Caco-2 (cell line): ENCODE results near the gene PLEKHG4. TPM values are rescaled to one million over a fixed set of nuclear protein-coding genes. Genes with fewer than 3 reads are reported as not detected.

ENCODE experiments used
- BruUV-seq: library from RNA; stranded (reverse); fragments of 400-500 nt; replicated peaks from 2 replicates; lab custom pipeline; 2021; lab: Mats Ljungman, UMichigan
- CTCF ChIA-PET: fragments of 300-600 bp; sonication (Branson Sonifier 250); formaldehyde crosslinking; loops from one replicate; lab custom pipeline; 2022; ENCODE audit warnings: antibody characterized with exemption; lab: Charles Lee
- POLR2A ChIA-PET: fragments of 300-600 bp; sonication (Branson Sonifier 250); formaldehyde crosslinking; loops from one replicate; lab custom pipeline; 2022; ENCODE audit warnings: antibody characterized with exemption; lab: Charles Lee
- DNase-seq, 2 experiments: peaks; one replicate each; pipeline versions ENCODE4 v3.0.0 to v3.0.0-alpha.2; 2020 to 2022
- H3K27me3 ChIP-seq: replicated peaks from 2 replicates; pipeline ENCODE4 v1.6.0; 2011; ENCODE audit warnings: low read length; ENCODE audit not compliant: control insufficient read depth, insufficient read depth
- H3K36me3 ChIP-seq: 2 replicates; pipeline ENCODE4 v1.5.1; 2011; ENCODE audit warnings: low read length; ENCODE audit not compliant: control insufficient read depth, insufficient read depth
- H3K4me1 ChIP-seq: fragments of 250-450 bp; sonication (Bioruptor Pico); 2 replicates; pipeline ENCODE4 v1.5.1; 2020; ENCODE audit warnings: mild to moderate bottlenecking
- H3K4me3 ChIP-seq: 2 replicates; pipeline ENCODE4 v1.5.1; 2011; ENCODE audit warnings: low read depth, mild to moderate bottlenecking, control low read depth, low read length
- H3K9me3 ChIP-seq: fragments of 250-450 bp; sonication (Bioruptor Pico); 2 replicates; pipeline ENCODE4 v1.5.1; 2020; ENCODE audit warnings: mild to moderate bottlenecking, moderate library complexity
- H3K27ac Mint-ChIP-seq: one replicate; pipeline ENCODE4 v1.8.0; 2022; ENCODE audit warnings: mixed read lengths; ENCODE audit not compliant: unreplicated experiment
- H3K27me3 Mint-ChIP-seq: one replicate; pipeline ENCODE4 v1.8.0; 2022; ENCODE audit warnings: mixed read lengths; ENCODE audit not compliant: insufficient read depth, unreplicated experiment
- H3K36me3 Mint-ChIP-seq: one replicate; pipeline ENCODE4 v1.8.0; 2022; ENCODE audit warnings: mild to moderate bottlenecking, mixed read lengths; ENCODE audit not compliant: insufficient read depth, unreplicated experiment
- H3K4me1 Mint-ChIP-seq: one replicate; pipeline ENCODE4 v1.8.0; 2022; ENCODE audit warnings: low read depth, mixed read lengths; ENCODE audit not compliant: unreplicated experiment
- H3K4me3 Mint-ChIP-seq: one replicate; pipeline ENCODE4 v1.8.0; 2022; ENCODE audit warnings: mild to moderate bottlenecking, moderate library complexity, mixed read lengths; ENCODE audit not compliant: unreplicated experiment
- H3K9me3 Mint-ChIP-seq: one replicate; pipeline ENCODE4 v1.8.0; 2022; ENCODE audit warnings: mixed read lengths; ENCODE audit not compliant: unreplicated experiment
- intact Hi-C: fragments of 100-400 bp; cut with micrococcal nuclease; formaldehyde crosslinking; loops from one replicate; pipeline ENCODE4 v1.10.0; 2022; ENCODE audit not compliant: unreplicated experiment
- total RNA-seq: library from RNA; stranded (reverse); gene quantifications from 2 replicates; pipeline ENCODE4 v1.2.3, GENCODE V29; 2022
- TF ChIP-seq, protein P1 (sequence below), 2 experiments: fragments of 200-600 bp in 1 of 2; IDR thresholded peaks; 1 replicate in 1 of 2; 2 replicates in 1 of 2; pipeline versions ENCODE4 v1.5.1 to v1.8.0; 2011 to 2022; ENCODE audit warnings: antibody characterized with exemption in 1 of 2, control low read depth in 1 of 2, inconsistent platforms in 1 of 2, low read depth in 1 of 2, low read length in 1 of 2, mild to moderate bottlenecking in 1 of 2, moderate library complexity in 1 of 2; ENCODE audit not compliant: insufficient read depth in 1 of 2, severe bottlenecking in 1 of 2, unreplicated experiment in 1 of 2

PLEKHG4 gene
- total RNA-seq, 1 experiment from 2014 or later, result 91.0 TPM

DNA sequence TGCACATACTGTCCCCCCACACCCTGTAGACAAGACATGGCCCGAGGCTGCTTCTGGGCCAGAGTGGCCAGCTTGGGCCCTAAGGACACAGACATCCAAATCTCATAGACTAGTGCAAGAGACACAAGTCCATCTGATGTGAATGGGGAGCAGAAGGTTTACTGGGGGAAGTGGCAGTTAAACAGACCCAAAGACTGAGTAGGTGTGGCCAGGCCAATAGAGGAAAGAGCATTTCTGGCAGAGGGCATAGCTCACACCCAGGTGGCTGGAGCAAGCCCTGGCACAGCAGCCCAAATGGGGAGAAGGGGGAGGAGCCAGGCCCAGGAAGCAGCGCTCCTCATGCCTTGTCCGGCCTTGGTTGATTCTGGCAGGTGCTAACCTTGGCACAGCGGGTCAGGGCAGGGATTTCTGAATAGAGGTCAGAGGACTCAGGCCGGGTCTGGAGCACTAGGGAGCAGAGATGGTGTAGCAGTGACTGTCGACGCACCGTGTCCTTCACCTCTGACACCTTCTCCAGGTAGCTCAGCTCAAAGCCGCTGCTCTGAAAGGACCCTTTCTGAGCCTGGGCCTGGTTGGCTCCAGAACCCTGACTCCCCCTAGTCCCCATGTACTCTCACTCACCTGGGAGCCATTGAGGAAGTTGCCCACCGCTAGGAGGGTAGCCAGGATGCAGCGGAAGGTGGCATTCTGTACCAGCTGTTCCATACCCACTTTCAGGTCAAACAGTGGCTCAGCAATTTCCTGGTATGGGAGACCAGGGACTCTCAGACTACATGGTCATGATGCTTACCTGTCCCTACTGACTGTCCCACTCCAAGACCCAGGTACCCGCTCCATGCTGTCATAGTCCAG lies 48.3 kb upstream of the PLEKHG4 start:
- Histone ChIP-seq H3K4me1 (peaks cover 7% of the 10 kb centered on the region; the same call in 1 of the 2 replicates), H3K9me3 (no peaks in the 10 kb centered on the region), H3K27me3 (no peaks in the 10 kb centered on the region), H3K4me3 (no peak overlapping the region), H3K36me3 (peaks cover 13% of the 10 kb centered on the region)
- POLR2A ChIA-PET, result interaction anchor here (0.9 to 1.2 kb wide), 2 partner anchors 15 to 37 kb away, joined by 5 to 10 read pairs; no protein-coding TSS in a partner anchor
- intact Hi-C loops, result no loop called here
- Mint-ChIP-seq H3K27me3 (no peaks in the 10 kb centered on the region), H3K9me3 (no peaks in the 10 kb centered on the region), H3K27ac (no peak overlapping the region), H3K4me1 (peaks cover 17% of the 10 kb centered on the region), H3K36me3 (peaks cover 88% of the 10 kb centered on the region), H3K4me3 (no peak overlapping the region)
- TF ChIP-seq, protein P1, sequence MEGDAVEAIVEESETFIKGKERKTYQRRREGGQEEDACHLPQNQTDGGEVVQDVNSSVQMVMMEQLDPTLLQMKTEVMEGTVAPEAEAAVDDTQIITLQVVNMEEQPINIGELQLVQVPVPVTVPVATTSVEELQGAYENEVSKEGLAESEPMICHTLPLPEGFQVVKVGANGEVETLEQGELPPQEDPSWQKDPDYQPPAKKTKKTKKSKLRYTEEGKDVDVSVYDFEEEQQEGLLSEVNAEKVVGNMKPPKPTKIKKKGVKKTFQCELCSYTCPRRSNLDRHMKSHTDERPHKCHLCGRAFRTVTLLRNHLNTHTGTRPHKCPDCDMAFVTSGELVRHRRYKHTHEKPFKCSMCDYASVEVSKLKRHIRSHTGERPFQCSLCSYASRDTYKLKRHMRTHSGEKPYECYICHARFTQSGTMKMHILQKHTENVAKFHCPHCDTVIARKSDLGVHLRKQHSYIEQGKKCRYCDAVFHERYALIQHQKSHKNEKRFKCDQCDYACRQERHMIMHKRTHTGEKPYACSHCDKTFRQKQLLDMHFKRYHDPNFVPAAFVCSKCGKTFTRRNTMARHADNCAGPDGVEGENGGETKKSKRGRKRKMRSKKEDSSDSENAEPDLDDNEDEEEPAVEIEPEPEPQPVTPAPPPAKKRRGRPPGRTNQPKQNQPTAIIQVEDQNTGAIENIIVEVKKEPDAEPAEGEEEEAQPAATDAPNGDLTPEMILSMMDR (IDR thresholded peaks at IDR 0.05; ENCODE audit: insufficient read depth in 1 of 2, low read depth in 1 of 2, low read length in 1 of 2, severe bottlenecking in 1 of 2, unreplicated experiment in 1 of 2), result no peak
- CTCF ChIA-PET, result interaction anchor here (0.5 to 6.0 kb wide), 3 partner anchors 15 to 992 kb away, joined by 3 to 19 read pairs (median 6); no protein-coding TSS in a partner anchor
- BruUV-seq, result no TSS peak
- DNase-seq, result no peak

DNA sequence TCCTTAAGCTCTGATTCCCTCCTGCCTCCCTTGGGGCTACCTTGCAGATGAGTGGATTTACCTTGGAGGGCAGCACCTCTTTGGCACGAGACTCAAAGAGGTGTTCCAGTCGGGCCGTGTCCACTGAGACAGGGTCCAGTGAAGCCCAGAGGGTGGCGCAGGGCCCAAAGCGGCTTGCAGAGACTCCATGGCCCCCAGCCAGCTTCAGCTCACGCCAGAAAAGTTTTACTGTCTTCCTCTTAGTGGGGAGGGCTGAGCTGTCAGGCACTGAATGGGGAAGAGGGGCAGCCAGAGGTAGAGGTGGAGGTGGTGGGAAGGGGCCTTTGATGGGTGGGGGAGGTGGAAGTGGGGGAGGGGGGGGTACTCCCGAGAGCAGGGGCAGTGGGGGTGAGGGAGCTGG lies 45.7 kb upstream of the PLEKHG4 start:
- no peaks in the 10 kb centered on the region for H3K27me3 ChIP-seq
- POLR2A ChIA-PET, result interaction anchor here (1.2 kb wide), 1 partner anchor 13 kb away, joined by 3 read pairs; no protein-coding TSS in a partner anchor
- H3K27me3 Mint-ChIP-seq, result no peaks in the 10 kb centered on the region
- TF ChIP-seq, protein P1 (IDR thresholded peaks at IDR 0.05; ENCODE audit: insufficient read depth in 1 of 2, low read depth in 1 of 2, low read length in 1 of 2, severe bottlenecking in 1 of 2, unreplicated experiment in 1 of 2), result no peak
- intact Hi-C loops, result no loop called here
- no peak overlapping the region for H3K4me3 ChIP-seq
- H3K4me1 ChIP-seq, result no peaks in the 10 kb centered on the region
- no peak for DNase-seq
- no peak overlapping the region for H3K27ac Mint-ChIP-seq
- H3K4me1 Mint-ChIP-seq, result no peaks in the 10 kb centered on the region
- BruUV-seq, result no TSS peak
- no peaks in the 10 kb centered on the region for H3K9me3 Mint-ChIP-seq
- H3K9me3 ChIP-seq, result no peaks in the 10 kb centered on the region
- CTCF ChIA-PET, result interaction anchor here (0.6 to 6.0 kb wide), 2 partner anchors 13 to 36 kb away, joined by 5 to 19 read pairs; no protein-coding TSS in a partner anchor
- peaks cover 94% of the 10 kb centered on the region for H3K36me3 Mint-ChIP-seq
- no peak overlapping the region for H3K4me3 Mint-ChIP-seq
- peaks cover 11% of the 10 kb centered on the region for H3K36me3 ChIP-seq

DNA sequence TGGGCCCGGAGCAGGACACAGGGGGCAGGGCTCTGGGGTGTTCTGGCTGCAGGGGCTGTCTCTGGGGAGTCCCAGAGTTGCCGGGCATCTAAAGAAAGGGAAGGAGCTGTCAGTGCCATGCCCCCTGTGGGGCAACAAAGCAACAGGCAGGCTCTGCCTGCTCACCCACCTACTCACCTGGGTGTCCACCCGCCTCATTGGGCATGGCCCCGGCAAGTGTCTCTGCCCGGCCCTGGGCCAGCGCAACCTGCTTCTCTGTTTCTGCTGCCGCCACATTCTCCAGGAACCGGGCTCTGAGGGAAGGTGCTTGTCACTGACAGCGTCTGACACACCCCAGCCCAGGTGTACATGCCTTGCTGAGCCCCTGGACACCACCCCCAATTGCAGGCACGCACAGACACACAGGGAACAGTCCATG lies 45.1 kb upstream of the PLEKHG4 start:
- POLR2A ChIA-PET, result interaction anchor here (1.2 kb wide), 1 partner anchor 12 kb away, joined by 3 read pairs; no protein-coding TSS in a partner anchor
- H3K4me3 Mint-ChIP-seq, result no peak overlapping the region
- peaks cover 9% of the 10 kb centered on the region for H3K36me3 ChIP-seq

More for the DNA sequence above, 45.1 kb upstream of the PLEKHG4 start:
- Histone ChIP-seq H3K27me3 (no peaks in the 10 kb centered on the region), H3K4me3 (no peak overlapping the region), H3K9me3 (no peaks in the 10 kb centered on the region), H3K4me1 (no peaks in the 10 kb centered on the region)
- no peaks in the 10 kb centered on the region for H3K9me3 Mint-ChIP-seq
- no peak for DNase-seq
- CTCF ChIA-PET, result interaction anchor here (6.0 kb wide), 1 partner anchor 12 kb away, joined by 19 read pairs; no protein-coding TSS in a partner anchor
- intact Hi-C loops, result no loop called here
- peaks cover 90% of the 10 kb centered on the region for H3K36me3 Mint-ChIP-seq
- BruUV-seq, result no TSS peak
- no peaks in the 10 kb centered on the region for H3K4me1 Mint-ChIP-seq
- TF ChIP-seq, protein P1 (IDR thresholded peaks at IDR 0.05; ENCODE audit: insufficient read depth in 1 of 2, low read depth in 1 of 2, low read length in 1 of 2, severe bottlenecking in 1 of 2, unreplicated experiment in 1 of 2), result no peak
- no peaks in the 10 kb centered on the region for H3K27me3 Mint-ChIP-seq
- no peak overlapping the region for H3K27ac Mint-ChIP-seq
